ENCODE data around the gene ZNF175.
A peak's percentile ranks its signal among the peaks of the same experiment; 100 is the strongest.

Gene ZNF175

GRCh38 chr19:51587264-51588191, 16.4 kb downstream of the ZNF175 start:
- no peak for DNase-seq (ENCODE audit: low read depth in 1 of 2, low spot score in 1 of 2)

GRCh38 chr19:51589511-51589910, 18.4 kb downstream of the ZNF175 start:
- DNase-seq (ENCODE audit: low read depth in 1 of 2, low spot score in 1 of 2), result no peak

DNA sequence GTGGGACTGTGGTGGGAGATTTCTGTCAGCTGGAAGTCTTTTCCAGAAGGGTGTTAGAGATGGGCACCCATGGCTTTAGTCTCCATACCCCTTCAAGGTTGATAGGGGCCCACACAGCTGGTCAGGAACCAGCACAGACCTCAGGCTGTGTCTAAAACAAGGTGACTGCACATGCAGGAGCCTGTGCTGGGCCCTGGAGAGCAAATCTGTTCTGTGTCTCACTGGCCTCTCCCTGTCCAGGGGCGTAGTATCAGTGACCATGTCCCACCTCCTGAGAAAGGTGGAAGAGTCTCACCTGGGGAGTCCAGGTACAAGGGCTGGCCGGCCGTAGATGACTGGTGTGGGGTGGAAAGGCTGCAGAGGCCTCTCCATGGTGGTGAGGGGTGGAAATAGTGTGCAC, 19.4 kb downstream of the ZNF175 start:
- DNase-seq (ENCODE audit: low read depth in 1 of 2, low spot score in 1 of 2), result no peak

- no peak for DNase-seq (ENCODE audit: low read depth in 1 of 2, low spot score in 1 of 2)
Observed at GRCh38 chr19:51592521-51592920, 21.4 kb downstream of the ZNF175 start.

- DNase-seq (ENCODE audit: low read depth in 1 of 2, low spot score in 1 of 2), result no peak
Observed at GRCh38 chr19:51593138-51593890, 22.2 kb downstream of the ZNF175 start.

DNA sequence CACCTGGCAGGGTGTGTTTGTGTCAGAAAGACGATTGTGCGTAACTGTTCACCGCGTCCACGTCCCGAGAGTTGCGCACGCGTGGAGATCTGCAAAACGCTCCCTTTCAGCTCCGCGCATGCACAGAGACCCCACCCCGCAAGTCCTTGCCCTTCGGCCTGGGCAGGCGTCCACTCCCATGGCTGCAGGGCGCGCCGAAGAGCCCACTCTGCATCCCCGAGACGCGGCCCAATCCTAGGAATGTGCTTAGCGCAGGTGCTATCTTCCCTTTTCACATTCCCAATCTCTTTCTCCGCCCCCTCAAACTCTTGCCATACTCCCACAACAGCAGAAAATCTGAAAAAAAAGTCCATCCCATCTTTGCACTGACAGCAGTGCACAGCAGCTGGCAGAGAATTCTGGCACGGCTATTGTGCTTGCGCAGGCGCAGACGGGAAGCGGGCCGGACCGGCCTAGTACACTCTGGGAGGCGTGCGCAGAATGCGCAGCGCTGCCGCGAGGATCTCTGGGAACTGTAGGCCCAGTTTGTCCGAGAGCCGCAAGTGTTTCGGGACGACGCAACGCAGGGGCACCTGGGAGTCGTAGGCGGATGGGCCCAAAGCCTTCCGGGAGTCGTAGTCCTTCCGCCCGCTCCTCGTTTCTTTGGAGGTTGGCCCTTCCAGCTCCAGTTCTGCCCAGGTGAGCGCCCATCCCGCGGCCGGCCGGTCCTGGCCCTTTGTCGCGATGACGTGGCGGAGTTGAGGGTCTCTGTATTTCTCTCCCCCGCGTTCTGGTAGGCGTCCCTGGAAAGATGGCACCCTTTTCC, 23.1 kb downstream of the ZNF175 start:
- peak; percentile 88 to 95 for DNase-seq (ENCODE audit: low read depth in 1 of 2, low spot score in 1 of 2)

DNA sequence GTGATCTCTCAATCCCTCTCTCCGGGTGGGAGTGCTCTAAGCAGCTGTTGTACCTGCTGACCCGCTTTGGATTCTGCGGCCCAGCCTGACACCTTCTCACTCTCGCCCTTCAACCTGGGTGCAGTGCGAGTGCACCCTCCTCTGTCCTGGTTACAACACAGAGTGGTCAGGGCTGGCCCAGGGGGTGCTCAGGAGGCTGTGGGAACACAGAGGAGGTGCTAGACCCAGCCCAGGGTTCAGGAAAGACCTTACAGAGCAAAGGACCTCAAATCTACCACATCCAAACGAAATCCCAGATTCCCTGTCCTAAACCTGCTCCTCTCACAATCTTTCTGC, 23.7 kb downstream of the ZNF175 start:
- DNase-seq (ENCODE audit: low read depth in 1 of 2, low spot score in 1 of 2), result no peak

DNA sequence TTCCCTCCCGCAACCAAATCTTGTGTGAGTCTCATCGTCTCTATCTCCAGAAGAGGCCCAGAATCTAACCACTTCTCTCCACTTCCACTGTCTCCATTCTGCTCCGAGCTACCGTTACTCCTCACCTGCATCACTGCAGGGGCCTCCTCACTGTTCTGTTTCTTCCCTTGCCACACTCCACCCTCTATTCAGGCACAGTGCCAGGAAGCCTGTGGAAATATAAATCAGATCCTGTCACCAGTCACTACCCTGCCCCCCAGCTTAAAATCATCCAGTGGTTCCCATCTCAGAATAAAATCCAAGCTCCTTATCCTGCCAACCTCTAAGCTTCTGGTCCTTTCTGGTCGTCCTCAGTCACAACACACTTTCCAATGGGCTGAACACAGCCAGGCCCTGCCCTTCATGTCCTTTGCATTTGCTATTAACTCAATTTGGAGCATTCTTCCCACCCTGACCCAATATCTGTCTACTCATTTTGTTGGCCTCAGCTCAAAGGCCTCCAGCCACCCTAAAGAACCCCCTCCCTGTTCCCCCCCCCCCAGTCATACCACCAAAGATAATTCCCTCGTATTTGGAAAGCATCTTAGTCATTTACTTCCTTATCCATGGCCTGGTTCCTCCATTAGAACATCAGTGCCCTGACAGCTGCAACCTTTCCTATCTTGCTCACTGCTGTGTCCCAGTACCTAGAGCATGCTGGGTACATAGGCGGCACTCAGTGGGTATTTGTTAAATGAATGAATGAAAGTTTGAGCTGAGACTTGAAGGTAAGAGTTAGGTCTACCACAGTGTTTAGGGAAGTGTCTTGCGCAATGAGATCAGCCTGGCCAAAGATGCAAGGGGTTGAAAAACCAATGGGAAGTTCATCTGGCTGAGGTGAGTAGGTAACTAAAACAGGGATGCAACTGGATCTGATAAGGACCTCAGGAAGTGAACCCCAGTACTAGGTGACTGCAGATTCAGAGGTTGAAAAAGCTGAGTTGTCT, 24.4 kb downstream of the ZNF175 start:
- DNase-seq (ENCODE audit: low read depth in 1 of 2, low spot score in 1 of 2), result no peak

DNA sequence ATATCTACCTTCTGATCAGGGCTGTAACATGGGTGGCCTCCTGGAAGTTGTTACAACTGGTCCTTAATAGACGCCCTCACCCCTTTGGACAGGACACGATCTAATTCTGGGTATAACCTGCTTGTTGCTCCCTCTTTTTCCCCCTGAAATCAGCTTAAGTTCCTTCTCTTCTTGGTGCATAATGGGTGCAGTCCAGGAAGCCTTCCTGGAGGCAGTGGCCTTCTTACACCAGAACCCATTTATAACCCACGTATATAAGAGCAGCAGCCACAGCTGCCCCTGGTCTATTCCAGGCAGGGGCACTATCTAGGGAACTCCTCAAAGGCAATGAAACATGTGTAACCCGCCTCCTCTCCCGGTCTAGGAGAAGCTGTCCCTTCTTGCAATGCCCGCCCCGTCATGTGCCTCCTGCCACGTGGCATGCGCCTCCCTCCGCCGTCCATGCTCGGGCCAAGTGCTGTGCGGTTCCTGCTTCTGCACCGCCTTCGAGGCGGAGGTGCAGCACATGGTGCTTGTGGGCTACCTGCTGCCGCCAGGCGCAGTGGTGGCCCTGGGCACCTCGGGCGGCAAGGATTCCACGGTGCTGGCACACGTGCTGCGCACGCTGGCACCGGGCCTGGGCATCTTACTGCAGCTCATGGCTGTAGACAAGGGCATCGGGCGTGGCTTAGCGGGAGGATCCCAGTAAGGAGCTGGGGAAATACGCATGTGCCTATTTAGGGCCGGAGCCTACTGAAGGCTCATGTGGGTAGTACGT, 27.3 kb downstream of the ZNF175 start:
- no peak for DNase-seq (ENCODE audit: low read depth in 1 of 2, low spot score in 1 of 2)

- no peak for DNase-seq (ENCODE audit: low read depth in 1 of 2, low spot score in 1 of 2)
Observed at GRCh38 chr19:51599084-51599483, 28.0 kb downstream of the ZNF175 start.

DNA sequence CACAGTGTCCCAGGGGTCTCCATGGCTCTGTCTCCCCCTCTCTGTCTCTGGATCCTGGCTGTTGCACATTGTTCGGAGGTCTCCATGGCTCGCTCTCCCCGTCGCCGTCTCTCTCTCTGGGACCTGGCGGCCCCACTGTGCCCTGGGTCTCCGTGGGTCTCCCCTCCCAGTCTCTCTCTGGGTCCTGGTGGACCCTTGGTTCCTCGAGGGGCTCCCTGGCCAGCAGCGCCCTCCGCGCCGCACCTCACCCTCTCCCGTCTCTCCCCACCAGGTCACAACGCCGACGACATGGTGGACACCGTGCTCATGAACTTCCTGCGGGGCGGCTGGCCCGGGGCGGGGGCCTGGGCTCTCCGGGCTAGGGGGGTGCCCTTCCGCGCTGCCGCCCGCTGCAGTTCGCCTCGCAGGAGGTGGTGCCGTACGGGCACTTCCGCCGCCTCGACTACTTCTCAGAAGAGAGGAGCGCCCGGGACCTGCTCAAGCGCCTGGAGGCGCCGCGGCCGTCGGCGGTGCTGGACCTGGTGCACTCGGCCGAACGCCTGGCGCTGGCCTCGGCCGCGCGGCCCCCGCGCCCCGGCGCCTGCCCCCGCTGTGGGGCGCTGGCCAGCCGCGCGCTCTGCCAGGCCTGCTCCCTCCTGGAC, 30.0 kb downstream of the ZNF175 start:
- no peak for DNase-seq (ENCODE audit: low read depth in 1 of 2, low spot score in 1 of 2)

DNA sequence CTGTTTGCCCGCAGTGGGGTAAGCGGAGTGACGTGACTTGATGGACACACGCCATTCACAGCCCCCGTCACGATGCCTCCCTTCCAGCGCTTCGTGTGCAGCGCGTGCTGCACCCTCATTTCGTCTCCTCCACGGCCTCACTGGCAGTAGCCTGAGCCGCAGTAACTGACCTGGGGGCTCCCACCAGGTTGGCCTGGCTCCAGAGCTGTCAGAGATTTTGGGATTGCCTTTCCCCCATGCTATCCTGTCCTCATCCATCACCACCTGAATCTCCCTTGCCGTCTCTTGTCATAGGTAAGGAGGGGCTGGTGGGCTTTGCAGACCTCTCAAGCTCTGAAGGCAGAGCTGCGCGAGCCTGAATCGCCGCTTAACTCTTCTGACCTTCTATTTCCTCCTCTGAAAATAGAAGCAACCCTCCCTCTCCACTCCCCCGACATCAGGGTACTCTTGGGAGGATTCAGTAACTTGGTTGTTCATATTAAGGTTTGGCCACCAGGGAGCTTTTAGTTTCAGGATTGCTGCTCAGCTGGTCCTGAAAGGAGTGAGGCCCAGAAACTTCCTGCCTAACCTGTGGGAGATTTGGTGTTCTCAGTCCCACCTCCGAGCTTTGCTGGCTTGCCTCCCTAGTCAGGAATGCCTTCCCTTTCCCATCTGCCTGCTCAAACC, 31.2 kb downstream of the ZNF175 start:
- DNase-seq (ENCODE audit: low read depth in 1 of 2, low spot score in 1 of 2), result no peak

GRCh38 chr19:51607077-51607476, 36.0 kb downstream of the ZNF175 start:
- peak in 1 of 2 donors; percentile 25 for DNase-seq (ENCODE audit: low read depth in 1 of 2, low spot score in 1 of 2)

- DNase-seq (ENCODE audit: low read depth in 1 of 2, low spot score in 1 of 2), result peak; percentile 33 to 50
Observed at GRCh38 chr19:51607920-51608562, 37.0 kb downstream of the ZNF175 start.

GRCh38 chr19:51610576-51610975, 39.5 kb downstream of the ZNF175 start:
- DNase-seq (ENCODE audit: low read depth in 1 of 2, low spot score in 1 of 2), result no peak

DNA sequence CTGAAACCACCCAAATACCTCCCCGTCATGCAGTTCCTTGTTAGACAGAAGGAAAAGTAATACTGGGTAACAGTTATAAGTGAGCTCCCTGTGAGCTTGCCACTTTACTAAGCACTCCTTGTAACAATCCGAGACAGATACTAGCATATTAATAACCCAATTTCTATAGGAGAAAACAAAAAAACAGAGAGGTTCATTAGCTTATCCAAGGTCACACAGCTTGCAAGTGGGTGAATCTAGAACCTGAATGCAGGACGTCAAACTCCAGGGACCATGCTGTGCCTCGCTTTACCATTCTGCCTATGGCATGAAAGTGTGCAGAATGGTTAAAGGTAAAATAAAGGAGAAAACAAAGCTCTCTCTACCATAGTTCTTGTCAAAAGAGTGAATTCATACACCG, 43.7 kb downstream of the ZNF175 start:
- DNase-seq (ENCODE audit: low read depth in 1 of 2, low spot score in 1 of 2), result no peak

DNA sequence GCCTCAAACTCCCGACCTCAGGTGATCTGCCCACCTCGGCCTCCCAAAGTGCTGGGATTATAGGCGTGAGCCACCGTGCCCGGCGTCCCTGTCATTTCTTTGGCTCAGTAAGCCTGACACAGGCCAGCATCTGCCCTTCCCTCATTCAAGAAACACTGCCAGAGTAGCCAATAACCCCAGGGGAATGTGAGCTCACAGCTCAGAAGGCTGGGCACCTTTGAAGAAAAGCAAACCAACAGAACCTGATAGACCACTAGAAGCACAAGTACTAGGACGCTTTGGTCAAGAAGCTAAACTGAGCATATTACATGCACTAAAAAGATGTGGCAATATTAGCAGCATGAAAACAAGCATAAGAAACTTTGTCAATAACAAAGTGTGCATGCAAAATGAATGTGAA, 44.9 kb downstream of the ZNF175 start:
- DNase-seq (ENCODE audit: low read depth in 1 of 2, low spot score in 1 of 2), result no peak

- DNase-seq (ENCODE audit: low read depth in 1 of 2, low spot score in 1 of 2), result no peak
Observed at GRCh38 chr19:51621178-51621577, 50.1 kb downstream of the ZNF175 start.
